Neuronal stem cell (in vitro differentiated cells): ENCODE data around the gene PTPRE.

Experiments used
- DNase-seq: peaks from one replicate; pipeline ENCODE4 v3.0.0-alpha.2; 2013; ENCODE audit warnings: low spot score
- H2AFZ ChIP-seq: one replicate; pipeline ENCODE4 v1.6.1; 2013; ENCODE audit warnings: mild to moderate bottlenecking, low read length, inconsistent platforms
- H2AK5ac ChIP-seq: 2 replicates; pipeline ENCODE4 v1.6.1; 2013; ENCODE audit warnings: low read depth, mild to moderate bottlenecking, inconsistent platforms, low read length, moderate library complexity, mixed read lengths
- H2BK120ac ChIP-seq: 2 replicates; pipeline ENCODE4 v1.6.1; 2013; ENCODE audit warnings: low read depth, mild to moderate bottlenecking, inconsistent platforms, low read length, moderate library complexity, mixed read lengths
- H2BK12ac ChIP-seq: one replicate; pipeline ENCODE4 v1.6.1; 2013; ENCODE audit warnings: low read length, inconsistent platforms
- H2BK15ac ChIP-seq: 2 replicates; pipeline ENCODE4 v1.6.1; 2013; ENCODE audit warnings: mild to moderate bottlenecking, low read length, inconsistent platforms, mixed read lengths
- H2BK5ac ChIP-seq: one replicate; pipeline ENCODE4 v1.6.1; 2013; ENCODE audit warnings: inconsistent platforms, mild to moderate bottlenecking, low read length, moderate library complexity
- H3K14ac ChIP-seq: one replicate; pipeline ENCODE4 v1.6.1; 2013; ENCODE audit warnings: low read length, inconsistent platforms
- H3K18ac ChIP-seq: 2 replicates; pipeline ENCODE4 v1.6.1; 2013; ENCODE audit warnings: low read length, inconsistent platforms
- H3K23ac ChIP-seq: 2 replicates; pipeline ENCODE4 v1.6.1; 2013; ENCODE audit warnings: low read depth, mild to moderate bottlenecking, mixed read lengths, low read length, inconsistent platforms; ENCODE audit not compliant: poor library complexity
- H3K27ac ChIP-seq: replicated peaks from 3 replicates; pipeline ENCODE4 v1.5.1; 2013; ENCODE audit warnings: low read length, inconsistent platforms
- H3K27me3 ChIP-seq, 3 experiments: 2 replicates each; pipeline ENCODE4 v1.6.1; 2013; ENCODE audit warnings: low read length in 3 of 3, mild to moderate bottlenecking in 2 of 3, inconsistent platforms in 1 of 3, low read depth in 1 of 3, mixed read lengths in 1 of 3, moderate library complexity in 1 of 3; ENCODE audit not compliant: control insufficient read depth in 3 of 3, insufficient read depth in 3 of 3
- H3K36me3 ChIP-seq, 2 donors: replicated peaks in 1 of 2; 2 replicates each; pipeline ENCODE4 v1.6.1; 2013; ENCODE audit warnings: low read length in 2 of 2; ENCODE audit not compliant: control insufficient read depth in 2 of 2, insufficient read depth in 2 of 2
- H3K4ac ChIP-seq: 2 replicates; pipeline ENCODE4 v1.6.1; 2013; ENCODE audit warnings: inconsistent platforms, mild to moderate bottlenecking, low read length, moderate library complexity
- H3K4me1 ChIP-seq, 2 donors: 1 replicate in 1 of 2; 2 replicates in 1 of 2; pipeline ENCODE4 v1.6.1; 2013; ENCODE audit warnings: low read length in 2 of 2, low read depth in 1 of 2; ENCODE audit not compliant: control insufficient read depth in 2 of 2, insufficient read depth in 1 of 2
- H3K4me2 ChIP-seq: one replicate; pipeline ENCODE4 v1.6.1; 2013; ENCODE audit warnings: mild to moderate bottlenecking, low read length, inconsistent platforms; ENCODE audit not compliant: insufficient read depth, poor library complexity, severe bottlenecking
- H3K4me3 ChIP-seq, 2 donors: 2 replicates each; pipeline ENCODE4 v1.5.1; 2013; ENCODE audit warnings: low read length in 2 of 2, mild to moderate bottlenecking in 2 of 2, inconsistent platforms in 1 of 2, moderate library complexity in 1 of 2
- H3K79me1 ChIP-seq: one replicate; pipeline ENCODE4 v1.6.1; 2013; ENCODE audit warnings: low read depth, mild to moderate bottlenecking, inconsistent platforms, low read length, moderate library complexity
- H3K9ac ChIP-seq: one replicate; pipeline ENCODE4 v1.6.1; 2013; ENCODE audit warnings: mild to moderate bottlenecking, low read depth, low read length, inconsistent platforms; ENCODE audit not compliant: poor library complexity
- H3K9me3 ChIP-seq, 2 donors: replicated peaks in 1 of 2; 2 replicates each; pipeline versions ENCODE3 to v1.6.1; 2013; ENCODE audit warnings: low read length in 2 of 2, mild to moderate bottlenecking in 2 of 2, inconsistent platforms in 1 of 2, low read depth in 1 of 2, mixed read lengths in 1 of 2, moderate library complexity in 1 of 2; ENCODE audit not compliant: control insufficient read depth in 2 of 2, insufficient read depth in 1 of 2
- H4K8ac ChIP-seq: one replicate; pipeline ENCODE4 v1.6.1; 2013; ENCODE audit warnings: low read depth, mild to moderate bottlenecking, inconsistent platforms, low read length, moderate library complexity
- H4K91ac ChIP-seq: one replicate; pipeline ENCODE4 v1.6.1; 2013; ENCODE audit warnings: low read length, low read depth, mild to moderate bottlenecking, inconsistent platforms; ENCODE audit not compliant: poor library complexity
- WGBS, 2 donors: extraction: QIAGEN DNeasy Blood & Tissue Kit; methylation state at CpG; one replicate each; pipeline ENCODE4 v1.1.7; 2013; ENCODE audit warnings: missing lambda C conversion rate in 2 of 2, mixed read lengths in 1 of 2; ENCODE audit not compliant: insufficient read length in 2 of 2, insufficient replicate concordance in 1 of 2; ENCODE audit errors: extremely low coverage in 2 of 2; 5-methylcytosine and 5-hydroxymethylcytosine counted together

The PTPRE gene

GRCh38 chr10:128125944-128126764, 219.3 kb downstream of the PTPRE start, which contains the start of gene MKI67:
TSS of gene MKI67 (minus strand) at chr10:128126423. CDS start at chr10:128125667, 756 bp downstream.
- Histone ChIP-seq H3K27ac (no peak within 1 kb of the TSS), H2AFZ (peak within 1 kb of the TSS; percentile 96), H3K27me3 (peaks cover 0 to 13% (median 0%) of the 10 kb centered on the region in 3 experiments), H3K9ac (peak within 1 kb of the TSS; percentile 92), H4K8ac (no peak within 1 kb of the TSS), H3K4me1 (peaks cover 7 to 11% of the 10 kb centered on the region in 2 donors), H2AK5ac (peak within 1 kb of the TSS; percentile 92), H4K91ac (no peak within 1 kb of the TSS), H3K23ac (peak within 1 kb of the TSS; percentile 40), H2BK12ac (peak within 1 kb of the TSS; percentile 19), H3K18ac (peak within 1 kb of the TSS; percentile 96), H3K14ac (peak within 1 kb of the TSS; percentile 82), H3K79me1 (peaks cover 8% of the 10 kb centered on the region), H3K4me3 (peak within 1 kb of the TSS; percentile 77 to 99), H2BK5ac (peak within 1 kb of the TSS; percentile 39), H2BK120ac (peak within 1 kb of the TSS; percentile 81), H3K4ac (no peak within 1 kb of the TSS), H2BK15ac (no peak within 1 kb of the TSS), H3K9me3 (peaks cover 0 to 20% of the 10 kb centered on the region in 2 donors), H3K4me2 (peak within 1 kb of the TSS; percentile 79), H3K36me3 (peaks cover 4 to 37% of the 10 kb centered on the region in 2 donors)
- WGBS, 2 donors = no CpG with 5 or more reads among the region's 95 CpGs
- peak; percentile 89 for DNase-seq

- Histone ChIP-seq H3K14ac (no peak overlapping the region), H2BK120ac (no peak overlapping the region), H3K4me1 (peaks cover 7 to 11% of the 10 kb centered on the region in 2 donors), H3K27me3 (peaks cover 0 to 13% (median 0%) of the 10 kb centered on the region in 3 experiments), H2BK5ac (no peak overlapping the region), H4K91ac (no peak overlapping the region), H3K36me3 (peaks cover 0 to 15% of the 10 kb centered on the region in 2 donors), H3K4me3 (no peak overlapping the region), H3K79me1 (peaks cover 8% of the 10 kb centered on the region), H2BK12ac (no peak overlapping the region), H2BK15ac (no peak overlapping the region), H3K9me3 (peaks cover 0 to 5% of the 10 kb centered on the region in 2 donors), H3K23ac (no peak overlapping the region), H3K27ac (no peak overlapping the region), H3K4me2 (no peak overlapping the region), H4K8ac (no peak overlapping the region), H3K4ac (no peak overlapping the region), H2AK5ac (no peak overlapping the region), H3K9ac (no peak overlapping the region), H2AFZ (no peak overlapping the region), H3K18ac (no peak overlapping the region)
- no peak for DNase-seq
- no CpG with 5 or more reads among the region's 8 CpGs for WGBS, 2 donors
Observed at GRCh38 chr10:128128582-128128981, 221.7 kb downstream of the PTPRE start.

GRCh38 chr10:128130051-128130450, 223.1 kb downstream of the PTPRE start:
- Histone ChIP-seq H2BK12ac (no peak overlapping the region), H4K91ac (no peak overlapping the region), H2AFZ (no peak overlapping the region), H3K4ac (no peak overlapping the region), H3K9me3 (peaks cover 0 to 5% of the 10 kb centered on the region in 2 donors), H3K27ac (no peak overlapping the region), H2BK15ac (no peak overlapping the region), H3K36me3 (peaks cover 0 to under 1% of the 10 kb centered on the region in 2 donors), H3K9ac (no peak overlapping the region), H3K79me1 (peaks cover 6% of the 10 kb centered on the region), H3K4me2 (no peak overlapping the region), H3K18ac (no peak overlapping the region), H4K8ac (no peak overlapping the region), H3K4me3 (no peak overlapping the region), H3K27me3 (peaks cover 0 to 20% (median 0%) of the 10 kb centered on the region in 3 experiments), H2AK5ac (no peak overlapping the region), H2BK5ac (no peak overlapping the region), H3K14ac (no peak overlapping the region), H3K4me1 (peaks cover 0 to under 1% of the 10 kb centered on the region in 2 donors), H3K23ac (no peak overlapping the region), H2BK120ac (no peak overlapping the region)
- no peak for DNase-seq
- no CpG with 5 or more reads among the region's 1 CpG for WGBS, 2 donors
